Upper lobe of right lung (tissue), 1 donor: ENCODE measurements around the gene ORC5. TPM values are rescaled to one million over a fixed set of nuclear protein-coding genes. Genes with fewer than 3 reads are reported as not detected.
A peak's percentile ranks its signal among the peaks of the same experiment; 100 is the strongest.

Source experiments
- ATAC-seq: fragments of 200-7000 bp; cut with Tn5 transposase; one replicate; pipeline ENCODE4 v1.9.1; 2020; ENCODE audit warnings: mild to moderate bottlenecking, moderate library complexity
- DNase-seq: peaks from one replicate; pipeline ENCODE4 v3.0.0-alpha.2; 2020
- H3K27ac ChIP-seq: fragments of 200-600 bp; one replicate; pipeline ENCODE4 v1.8.0; 2022
- H3K27me3 ChIP-seq: fragments of 200-600 bp; one replicate; pipeline ENCODE4 v1.8.0; 2022; ENCODE audit warnings: mild to moderate bottlenecking
- H3K36me3 ChIP-seq: fragments of 200-600 bp; one replicate; pipeline ENCODE4 v1.8.0; 2022
- H3K4me1 ChIP-seq: fragments of 200-600 bp; one replicate; pipeline ENCODE4 v1.8.0; 2022
- H3K4me3 ChIP-seq: fragments of 200-600 bp; one replicate; pipeline ENCODE4 v1.8.0; 2022; ENCODE audit warnings: mild to moderate bottlenecking
- H3K9me3 ChIP-seq: fragments of 200-600 bp; one replicate; pipeline ENCODE4 v1.8.0; 2022
- CTCF ChIP-seq: fragments of 200-600 bp; IDR thresholded peaks from one replicate; pipeline ENCODE4 v1.8.0; 2022; ENCODE audit warnings: antibody characterized with exemption
- intact Hi-C: fragments of 100-400 bp; cut with DNase I; formaldehyde crosslinking; loops from one replicate; pipeline ENCODE4 v1.11.0; 2022
- total RNA-seq: library from RNA; stranded (reverse); fragmentation: NEBNext Ultra II Directional; extraction: Animal tissue kit (Norgen Biotek cat#: 25700); gene quantifications from one replicate; pipeline ENCODE4 v1.2.1, GENCODE V29; 2021
- donor health status: DM: no; HTN: yes; CAD: no; lungs with severe emphysema.

Gene ORC5
- total RNA-seq, 1 donor from 2014 or later, result 13.6 TPM

GRCh38 chr7:104161244-104161643 lies 46.6 kb downstream of the ORC5 start:
- ATAC-seq (no peak), DNase-seq (no peak)
- Histone ChIP-seq H3K4me3 (no peak overlapping the region), H3K9me3 (no peaks in the 10 kb centered on the region), H3K27me3 (no peaks in the 10 kb centered on the region), H3K36me3 (peaks cover 50% of the 10 kb centered on the region), H3K4me1 (no peaks in the 10 kb centered on the region), H3K27ac (no peak overlapping the region)
- no peak for TF ChIP-seq CTCF
- intact Hi-C loops, result no loop called here

DNA sequence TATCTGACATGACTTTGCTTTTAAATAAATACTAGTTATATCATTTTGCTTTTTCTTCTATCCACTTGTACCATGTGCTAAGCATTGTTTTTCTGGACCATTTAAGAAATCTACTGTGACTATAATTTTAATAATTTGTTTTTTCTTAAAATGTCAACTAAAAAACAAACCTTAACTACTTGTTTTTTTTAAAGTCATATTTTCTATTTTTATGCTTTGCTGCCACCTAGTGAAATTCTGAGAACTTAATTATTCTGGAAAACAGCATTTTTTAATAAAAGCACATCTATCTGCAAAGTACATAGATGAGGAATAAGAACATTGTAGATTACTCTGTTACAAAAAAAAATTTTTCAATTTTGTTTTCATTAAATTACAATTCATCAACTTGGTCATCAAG lies 47.4 kb downstream of the ORC5 start:
- H3K4me3 ChIP-seq, result no peak overlapping the region
- no peaks in the 10 kb centered on the region for H3K9me3 ChIP-seq
- H3K36me3 ChIP-seq, result peaks cover 48% of the 10 kb centered on the region
- no peak for DNase-seq
- no peaks in the 10 kb centered on the region for H3K4me1 ChIP-seq
- ATAC-seq, result no peak
- intact Hi-C loops, result no loop called here
- no peaks in the 10 kb centered on the region for H3K27me3 ChIP-seq
- peak; percentile 35 for TF ChIP-seq CTCF
- no peak overlapping the region for H3K27ac ChIP-seq

- H3K4me3 ChIP-seq, result no peak overlapping the region
- peaks cover 16% of the 10 kb centered on the region for H3K36me3 ChIP-seq
- no peak for DNase-seq
- no peaks in the 10 kb centered on the region for H3K9me3 ChIP-seq
- TF ChIP-seq CTCF, result peak; percentile 57
- no peaks in the 10 kb centered on the region for H3K27me3 ChIP-seq
- no peak overlapping the region for H3K27ac ChIP-seq
- H3K4me1 ChIP-seq, result no peaks in the 10 kb centered on the region
- no peak for ATAC-seq
- intact Hi-C loops, result no loop called here
Observed at GRCh38 chr7:104156842-104157277, 51.0 kb downstream of the ORC5 start.

- intact Hi-C loops, result no loop called here
- Histone ChIP-seq H3K4me3 (no peak overlapping the region), H3K4me1 (no peaks in the 10 kb centered on the region), H3K27me3 (no peaks in the 10 kb centered on the region), H3K27ac (no peak overlapping the region), H3K9me3 (no peaks in the 10 kb centered on the region), H3K36me3 (peaks cover 6% of the 10 kb centered on the region)
- TF ChIP-seq CTCF, result no peak
- DNase-seq (no peak), ATAC-seq (no peak)
Observed at GRCh38 chr7:104153287-104153686, 54.5 kb downstream of the ORC5 start.

DNA sequence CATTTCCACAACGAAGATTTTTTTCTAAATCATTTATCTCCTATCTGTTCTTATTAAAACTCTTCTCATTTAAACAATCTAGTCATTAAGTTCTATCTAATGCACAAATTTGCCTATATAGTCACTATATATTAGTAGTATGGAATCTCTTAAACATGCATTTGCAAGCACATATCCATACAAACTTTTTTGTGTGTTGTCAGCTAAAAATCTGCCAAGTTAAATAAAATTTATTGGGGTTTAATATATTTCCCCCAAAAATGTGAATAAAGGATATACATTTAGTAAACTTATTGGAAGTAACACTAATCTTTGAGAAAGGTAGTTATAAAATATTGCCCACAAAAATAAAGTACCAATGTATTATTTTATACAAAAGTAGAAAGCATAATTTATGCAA lies 55.3 kb downstream of the ORC5 start:
- Histone ChIP-seq H3K27ac (no peak overlapping the region), H3K4me1 (no peaks in the 10 kb centered on the region), H3K27me3 (no peaks in the 10 kb centered on the region), H3K36me3 (peaks cover 6% of the 10 kb centered on the region), H3K4me3 (no peak overlapping the region), H3K9me3 (no peaks in the 10 kb centered on the region)
- DNase-seq (no peak), ATAC-seq (no peak)
- no peak for TF ChIP-seq CTCF
- intact Hi-C loops, result no loop called here

- Histone ChIP-seq H3K27ac (no peak overlapping the region), H3K9me3 (no peaks in the 10 kb centered on the region), H3K27me3 (no peaks in the 10 kb centered on the region), H3K36me3 (peaks cover 6% of the 10 kb centered on the region), H3K4me1 (no peaks in the 10 kb centered on the region), H3K4me3 (no peak overlapping the region)
- DNase-seq (no peak), ATAC-seq (no peak)
- intact Hi-C loops, result no loop called here
- no peak for TF ChIP-seq CTCF
Observed at GRCh38 chr7:104150470-104150869, 57.3 kb downstream of the ORC5 start.
